ENCODE data around the gene CHAT. TPM values are rescaled to one million over a fixed set of nuclear protein-coding genes. Genes with fewer than 3 reads are reported as not detected.
A peak's percentile ranks its signal among the peaks of the same experiment; 100 is the strongest.

CHAT gene
- total RNA-seq, 3 donors from 2014 or later: not detected

DNA sequence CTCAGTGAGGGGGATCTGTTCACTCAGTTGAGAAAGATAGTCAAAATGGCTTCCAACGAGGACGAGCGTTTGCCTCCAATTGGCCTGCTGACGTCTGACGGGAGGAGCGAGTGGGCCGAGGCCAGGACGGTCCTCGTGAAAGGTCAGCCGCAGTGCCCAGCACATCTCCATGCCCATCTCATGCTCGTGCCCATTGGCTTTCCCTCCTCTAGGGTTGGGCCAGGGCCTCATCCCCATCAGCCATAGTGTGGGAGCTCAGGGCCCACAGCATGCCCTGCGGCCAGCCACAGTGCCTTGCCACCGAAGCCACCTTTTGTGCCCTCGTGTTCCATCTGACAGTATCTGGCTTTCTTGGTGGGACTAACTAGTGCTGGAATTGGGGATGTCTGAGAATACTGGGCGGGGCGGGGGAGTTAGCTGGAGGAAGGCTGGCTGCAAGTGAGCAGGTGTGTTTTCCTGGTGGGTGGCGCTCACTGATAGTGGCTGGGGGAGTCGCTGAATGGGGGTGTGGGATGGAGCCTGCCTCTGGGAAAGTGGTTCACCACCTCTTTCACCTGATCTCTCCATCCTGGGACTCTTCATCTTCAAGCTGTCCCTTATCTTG, 13.9 kb downstream of the CHAT start:
- peak in 1 of 2 donors; percentile 42 for DNase-seq (ENCODE audit: low spot score in 2 of 2)
- intact Hi-C loops (cut with DNase I; ENCODE audit: low total_unique reads): no loop called here
- TF ChIP-seq POLR2AphosphoS5 (IDR thresholded peaks at IDR 0.05): no peak
- TF ChIP-seq POLR2A (IDR thresholded peaks at IDR 0.05): no peak
- no peak for TF ChIP-seq CTCF (IDR thresholded peaks at IDR 0.05)

DNA sequence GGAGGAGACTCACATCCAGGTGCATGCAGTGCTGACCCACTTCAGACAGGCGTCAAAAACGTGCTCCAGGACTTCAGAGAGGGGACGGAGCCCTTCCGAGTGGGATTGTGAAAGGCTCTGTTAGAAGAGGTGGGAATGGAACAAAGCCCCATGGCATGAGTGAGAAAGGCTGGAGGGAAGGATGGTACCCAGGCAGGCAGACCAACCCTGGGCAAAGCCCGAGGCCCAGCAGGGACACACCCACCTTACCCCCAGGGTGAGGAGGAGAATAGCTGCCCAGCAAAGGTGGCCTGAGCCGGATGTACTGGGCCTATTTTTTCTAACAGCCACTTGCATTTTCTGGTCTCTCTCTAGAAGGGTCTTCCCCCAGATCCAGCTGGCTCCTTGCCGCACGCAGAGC, 14.8 kb downstream of the CHAT start:
- Histone ChIP-seq H3K36me3 (no peaks in the 10 kb centered on the region), H3K4me3 (no peak overlapping the region), H3K27me3 (peaks cover 0 to 13% of the 10 kb centered on the region in 2 donors), H3K9me3 (no peaks in the 10 kb centered on the region), H3K27ac (no peak overlapping the region), H3K4me1 (no peaks in the 10 kb centered on the region)
- TF ChIP-seq CTCF (IDR thresholded peaks at IDR 0.05): no peak
- TF ChIP-seq POLR2AphosphoS5 (IDR thresholded peaks at IDR 0.05): no peak
- TF ChIP-seq POLR2A (IDR thresholded peaks at IDR 0.05): no peak
- intact Hi-C loops (cut with DNase I; ENCODE audit: low total_unique reads): no loop called here
- peak in 1 of 2 donors; percentile 24 for DNase-seq (ENCODE audit: low spot score in 2 of 2)

More for the DNA sequence above, 13.9 kb downstream of the CHAT start:
- H3K9me3 ChIP-seq: no peaks in the 10 kb centered on the region
- H3K4me3 ChIP-seq: no peak overlapping the region
- H3K4me1 ChIP-seq: no peaks in the 10 kb centered on the region
- no peak overlapping the region for H3K27ac ChIP-seq
- H3K27me3 ChIP-seq: peaks cover 0 to 8% of the 10 kb centered on the region in 2 donors
- H3K36me3 ChIP-seq: no peaks in the 10 kb centered on the region

DNA sequence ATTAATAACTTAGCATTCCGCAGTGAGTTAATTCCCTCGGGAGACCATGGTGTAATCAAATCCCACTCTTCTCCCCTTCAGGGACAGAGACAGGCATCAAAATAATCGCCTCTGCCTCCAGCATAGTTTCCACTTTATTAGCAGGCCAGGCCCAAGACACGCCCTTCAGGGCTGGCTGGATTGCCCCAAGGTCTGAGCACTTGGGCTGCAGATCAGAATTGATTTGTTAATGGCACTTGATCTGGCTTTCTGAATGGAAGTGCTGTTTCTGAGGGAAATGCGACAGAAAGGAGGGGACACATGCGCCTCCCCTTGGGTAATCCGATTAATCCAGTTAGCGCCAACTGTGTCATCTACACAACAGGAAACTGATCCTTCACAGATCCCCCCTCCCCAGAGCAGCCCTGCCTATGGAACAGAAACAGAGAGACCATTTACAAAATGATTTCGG, 15.6 kb downstream of the CHAT start:
- DNase-seq (ENCODE audit: low spot score in 2 of 2): peak in 1 of 2 donors; percentile 14
- intact Hi-C loops (cut with DNase I; ENCODE audit: low total_unique reads): no loop called here
- Histone ChIP-seq H3K27ac (no peak overlapping the region), H3K36me3 (no peaks in the 10 kb centered on the region), H3K27me3 (peaks cover 0 to 13% of the 10 kb centered on the region in 2 donors), H3K9me3 (no peaks in the 10 kb centered on the region), H3K4me1 (no peaks in the 10 kb centered on the region), H3K4me3 (no peak overlapping the region)
- TF ChIP-seq POLR2A (IDR thresholded peaks at IDR 0.05) (no peak), POLR2AphosphoS5 (IDR thresholded peaks at IDR 0.05) (no peak), CTCF (IDR thresholded peaks at IDR 0.05) (no peak)

- TF ChIP-seq CTCF (IDR thresholded peaks at IDR 0.05) (no peak), POLR2AphosphoS5 (IDR thresholded peaks at IDR 0.05) (no peak), POLR2A (IDR thresholded peaks at IDR 0.05) (no peak)
- no peaks in the 10 kb centered on the region for H3K9me3 ChIP-seq
Observed at GRCh38 chr10:49631975-49632374, 18.1 kb downstream of the CHAT start.

GRCh38 chr10:49632406-49633317, 18.8 kb downstream of the CHAT start:
- TF ChIP-seq POLR2AphosphoS5 (IDR thresholded peaks at IDR 0.05): no peak
- no peak for TF ChIP-seq CTCF (IDR thresholded peaks at IDR 0.05)
- no peak for TF ChIP-seq POLR2A (IDR thresholded peaks at IDR 0.05)
- Histone ChIP-seq H3K27ac (no peak overlapping the region), H3K9me3 (no peaks in the 10 kb centered on the region), H3K4me1 (no peaks in the 10 kb centered on the region), H3K36me3 (no peaks in the 10 kb centered on the region), H3K27me3 (peaks cover 0 to 13% of the 10 kb centered on the region in 2 donors), H3K4me3 (no peak overlapping the region)
- intact Hi-C loops (cut with DNase I; ENCODE audit: low total_unique reads): no loop called here
- DNase-seq (ENCODE audit: low spot score in 2 of 2): peak in 1 of 2 donors; percentile 42

More at GRCh38 chr10:49631975-49632374, 18.1 kb downstream of the CHAT start:
- no peak overlapping the region for H3K4me3 ChIP-seq
- no peaks in the 10 kb centered on the region for H3K36me3 ChIP-seq
- DNase-seq (ENCODE audit: low spot score in 2 of 2): peak in 1 of 2 donors; percentile 38
- peaks cover 0 to 13% of the 10 kb centered on the region in 2 donors for H3K27me3 ChIP-seq
- intact Hi-C loops (cut with DNase I; ENCODE audit: low total_unique reads): no loop called here
- no peak overlapping the region for H3K27ac ChIP-seq
- H3K4me1 ChIP-seq: no peaks in the 10 kb centered on the region
